HepG2 (cell line): ENCODE data around the gene ANKRD11. TPM values are rescaled to one million over a fixed set of nuclear protein-coding genes. Genes with fewer than 3 reads are reported as not detected.
A peak's percentile ranks its signal among the peaks of the same experiment; 100 is the strongest.

ENCODE experiments used
- KDM4B ChIP-seq: sonication (generic); formaldehyde crosslinking; IDR thresholded peaks from 2 replicates; pipeline ENCODE4 v1.4.0; 2020; ENCODE audit warnings: missing genetic modification reagents
- KDM6A ChIP-seq: IDR thresholded peaks from 2 replicates; pipeline ENCODE4 v1.6.1; 2016; ENCODE audit warnings: low read depth
- MAFK ChIP-seq, 2 experiments: IDR thresholded peaks in 1 of 2; conservative IDR thresholded peaks in 1 of 2; 2 replicates each; pipeline ENCODE4 v1.6.1; 2011; ENCODE audit warnings: improper control_type of control experiment in 2 of 2, low read length in 2 of 2
- NFYB ChIP-seq: sonication (generic); formaldehyde crosslinking; IDR thresholded peaks from 2 replicates; pipeline ENCODE4 v1.4.0; 2020; ENCODE audit warnings: missing genetic modification reagents
- NFYC ChIP-seq: IDR thresholded peaks from 2 replicates; pipeline ENCODE4 v1.6.1; 2016; ENCODE audit warnings: missing genetic modification reagents, missing compliant biosample characterization
- RAD51 ChIP-seq: fragments of 450-650 bp; IDR thresholded peaks from 2 replicates; pipeline ENCODE4 v1.6.1; 2016; ENCODE audit warnings: borderline replicate concordance
- REL ChIP-seq: sonication (generic); formaldehyde crosslinking; conservative IDR thresholded peaks from 2 replicates; pipeline ENCODE4 v1.8.0; 2022; ENCODE audit warnings: mild to moderate bottlenecking, missing genetic modification reagents, moderate library complexity
- SAFB2 ChIP-seq: sonication (generic); formaldehyde crosslinking; IDR thresholded peaks from 2 replicates; pipeline ENCODE4 v1.5.1; 2020; ENCODE audit warnings: missing genetic modification reagents, low read depth, mild to moderate bottlenecking, borderline replicate concordance
- SP5 ChIP-seq: IDR thresholded peaks from 2 replicates; pipeline ENCODE4 v1.6.1; 2016; ENCODE audit warnings: low read depth, borderline replicate concordance
- TGIF2 ChIP-seq: IDR thresholded peaks from 2 replicates; pipeline ENCODE4 v1.6.1; 2016; ENCODE audit warnings: control low read depth, missing compliant biosample characterization
- ZFX ChIP-seq: sonication (generic); formaldehyde crosslinking; IDR thresholded peaks from 2 replicates; pipeline ENCODE4 v1.4.0; 2020; ENCODE audit warnings: mild to moderate bottlenecking, low read depth, missing genetic modification reagents, moderate library complexity
- ZMYM2 ChIP-seq: sonication (generic); formaldehyde crosslinking; IDR thresholded peaks from 2 replicates; pipeline ENCODE4 v1.8.0; 2022; ENCODE audit warnings: mild to moderate bottlenecking, missing genetic modification reagents
- ZMYM3 ChIP-seq: sonication (generic); formaldehyde crosslinking; IDR thresholded peaks from 2 replicates; pipeline ENCODE4 v1.5.1; 2020; ENCODE audit warnings: mild to moderate bottlenecking, missing genetic modification reagents
- ZNF230 ChIP-seq: sonication (generic); formaldehyde crosslinking; IDR thresholded peaks from 2 replicates; pipeline ENCODE4 v1.4.0; 2020; ENCODE audit warnings: mild to moderate bottlenecking, missing genetic modification reagents
- ZNF296 ChIP-seq: sonication (generic); formaldehyde crosslinking; conservative IDR thresholded peaks from 2 replicates; pipeline ENCODE4 v1.5.0; 2020; ENCODE audit warnings: mild to moderate bottlenecking, missing genetic modification reagents
- ZNF430 ChIP-seq: sonication (generic); formaldehyde crosslinking; IDR thresholded peaks from 2 replicates; pipeline ENCODE4 v1.9.0; 2021; ENCODE audit warnings: mild to moderate bottlenecking, missing genetic modification reagents
- ZNF652 ChIP-seq: IDR thresholded peaks from 2 replicates; pipeline ENCODE4 v1.6.1; 2016; ENCODE audit warnings: low read depth, borderline replicate concordance
- polyA plus RNA-seq, 8 experiments: library from polyadenylated mRNA; depleted of rRNA in 3 of 8; stranded (reverse) in 7 of 8; unstranded in 1 of 8; fragments of >200 nt; fragmentation: Illumina TruSeq in 4 of 8; extraction: Trizol in 4 of 8; gene quantifications; 2 replicates each; pipeline versions ENCODE4 v1.2.1 to v1.2.3, GENCODE V29; 2011 to 2016; ENCODE audit warnings: low read depth in 4 of 8, missing spikeins in 1 of 8, mixed read lengths in 1 of 8; ENCODE audit not compliant: insufficient read depth in 1 of 8
- total RNA-seq, 5 experiments: library from RNA; depleted of rRNA; stranded (reverse); fragments of >200 nt; fragmentation: Illumina TruSeq; extraction: Trizol; gene quantifications; 2 replicates each; pipeline ENCODE4 v1.2.3, GENCODE V29; 2016; ENCODE audit warnings: low read depth in 1 of 5
- TF ChIP-seq, protein P1 (sequence below): sonication (generic); formaldehyde crosslinking; conservative IDR thresholded peaks from 2 replicates; pipeline ENCODE4 v1.8.0; 2022; ENCODE audit warnings: missing genetic modification reagents
- TF ChIP-seq, protein P2 (sequence below): sonication (generic); formaldehyde crosslinking; IDR thresholded peaks from 2 replicates; pipeline ENCODE4 v1.4.0; 2020; ENCODE audit warnings: missing genetic modification reagents
- TF ChIP-seq, protein P3 (sequence below): sonication (generic); formaldehyde crosslinking; IDR thresholded peaks from 2 replicates; pipeline ENCODE4 v1.4.0; 2020; ENCODE audit warnings: missing genetic modification reagents
- TF ChIP-seq, protein P4 (sequence below): sonication (generic); formaldehyde crosslinking; IDR thresholded peaks from 2 replicates; pipeline ENCODE4 v1.4.0; 2020; ENCODE audit warnings: mild to moderate bottlenecking, missing genetic modification reagents
- TF ChIP-seq, protein P5 (sequence below): IDR thresholded peaks from 2 replicates; pipeline ENCODE4 v1.6.1; 2018; ENCODE audit warnings: missing genetic modification reagents
- TF ChIP-seq, protein P6 (sequence below): sonication (generic); formaldehyde crosslinking; conservative IDR thresholded peaks from 2 replicates; pipeline ENCODE4 v1.8.1; 2023; ENCODE audit warnings: missing genetic modification reagents

The ANKRD11 gene
- total and polyA plus RNA-seq, 2 of the 13 experiments (the other 11 are each of a cell fraction or from before 2014, with no cell fraction given): 21.4 to 38.4 TPM

DNA sequence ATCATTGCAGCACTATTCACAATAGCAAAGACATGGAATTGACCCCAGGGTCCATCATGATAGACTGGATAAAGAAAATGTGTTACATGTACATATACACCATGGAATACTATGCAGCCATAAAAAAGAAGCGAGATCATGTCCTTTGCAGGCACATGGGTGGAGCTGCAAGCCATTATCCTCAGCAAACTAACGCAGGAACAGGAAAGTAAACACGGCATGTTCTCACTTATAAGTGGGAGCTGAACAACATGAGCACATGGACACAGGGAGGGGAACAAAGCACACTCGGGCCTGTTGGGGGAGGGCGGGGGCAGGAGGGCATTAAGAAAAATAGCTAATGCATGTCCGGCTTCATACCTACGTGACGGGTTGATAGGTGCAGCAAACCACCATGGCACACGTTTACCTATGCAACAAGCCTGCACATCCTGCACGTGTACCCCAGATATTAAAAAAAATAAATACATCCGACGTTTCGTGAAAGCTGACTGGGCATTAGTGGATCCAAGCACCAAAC lies 243.9 kb downstream of the ANKRD11 start (continued):
- TF ChIP-seq, protein P1, sequence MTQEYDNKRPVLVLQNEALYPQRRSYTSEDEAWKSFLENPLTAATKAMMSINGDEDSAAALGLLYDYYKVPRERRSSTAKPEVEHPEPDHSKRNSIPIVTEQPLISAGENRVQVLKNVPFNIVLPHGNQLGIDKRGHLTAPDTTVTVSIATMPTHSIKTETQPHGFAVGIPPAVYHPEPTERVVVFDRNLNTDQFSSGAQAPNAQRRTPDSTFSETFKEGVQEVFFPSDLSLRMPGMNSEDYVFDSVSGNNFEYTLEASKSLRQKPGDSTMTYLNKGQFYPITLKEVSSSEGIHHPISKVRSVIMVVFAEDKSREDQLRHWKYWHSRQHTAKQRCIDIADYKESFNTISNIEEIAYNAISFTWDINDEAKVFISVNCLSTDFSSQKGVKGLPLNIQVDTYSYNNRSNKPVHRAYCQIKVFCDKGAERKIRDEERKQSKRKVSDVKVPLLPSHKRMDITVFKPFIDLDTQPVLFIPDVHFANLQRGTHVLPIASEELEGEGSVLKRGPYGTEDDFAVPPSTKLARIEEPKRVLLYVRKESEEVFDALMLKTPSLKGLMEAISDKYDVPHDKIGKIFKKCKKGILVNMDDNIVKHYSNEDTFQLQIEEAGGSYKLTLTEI: no peak
- TF ChIP-seq NFYB (CRISPR knock-in tag): 0 out of 2 replicates have a peak, but pooled peaks have one; percentile 17
- 0 out of 2 replicates have a peak, but pooled peaks have one; percentile 11 for TF ChIP-seq ZNF430 (CRISPR knock-in tag)
- TF ChIP-seq, protein P2, sequence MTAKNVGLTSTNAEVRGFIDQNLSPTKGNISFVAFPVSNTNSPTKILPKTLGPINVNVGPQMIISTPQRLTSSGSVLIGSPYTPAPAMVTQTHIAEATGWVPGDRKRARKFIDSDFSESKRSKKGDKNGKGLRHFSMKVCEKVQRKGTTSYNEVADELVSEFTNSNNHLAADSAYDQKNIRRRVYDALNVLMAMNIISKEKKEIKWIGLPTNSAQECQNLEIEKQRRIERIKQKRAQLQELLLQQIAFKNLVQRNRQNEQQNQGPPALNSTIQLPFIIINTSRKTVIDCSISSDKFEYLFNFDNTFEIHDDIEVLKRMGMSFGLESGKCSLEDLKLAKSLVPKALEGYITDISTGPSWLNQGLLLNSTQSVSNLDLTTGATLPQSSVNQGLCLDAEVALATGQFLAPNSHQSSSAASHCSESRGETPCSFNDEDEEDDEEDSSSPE: peak; percentile 15; the same call in 1 of the 2 replicates
- TF ChIP-seq, protein P3, sequence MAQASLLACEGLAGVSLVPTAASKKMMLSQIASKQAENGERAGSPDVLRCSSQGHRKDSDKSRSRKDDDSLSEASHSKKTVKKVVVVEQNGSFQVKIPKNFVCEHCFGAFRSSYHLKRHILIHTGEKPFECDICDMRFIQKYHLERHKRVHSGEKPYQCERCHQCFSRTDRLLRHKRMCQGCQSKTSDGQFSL: peak; percentile 5; the same call in 1 of the 2 replicates
- no peak for TF ChIP-seq NFYC
- TF ChIP-seq, protein P4, sequence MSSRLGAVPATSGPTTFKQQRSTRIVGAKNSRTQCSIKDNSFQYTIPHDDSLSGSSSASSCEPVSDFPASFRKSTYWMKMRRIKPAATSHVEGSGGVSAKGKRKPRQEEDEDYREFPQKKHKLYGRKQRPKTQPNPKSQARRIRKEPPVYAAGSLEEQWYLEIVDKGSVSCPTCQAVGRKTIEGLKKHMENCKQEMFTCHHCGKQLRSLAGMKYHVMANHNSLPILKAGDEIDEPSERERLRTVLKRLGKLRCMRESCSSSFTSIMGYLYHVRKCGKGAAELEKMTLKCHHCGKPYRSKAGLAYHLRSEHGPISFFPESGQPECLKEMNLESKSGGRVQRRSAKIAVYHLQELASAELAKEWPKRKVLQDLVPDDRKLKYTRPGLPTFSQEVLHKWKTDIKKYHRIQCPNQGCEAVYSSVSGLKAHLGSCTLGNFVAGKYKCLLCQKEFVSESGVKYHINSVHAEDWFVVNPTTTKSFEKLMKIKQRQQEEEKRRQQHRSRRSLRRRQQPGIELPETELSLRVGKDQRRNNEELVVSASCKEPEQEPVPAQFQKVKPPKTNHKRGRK (CRISPR knock-in tag): 0 out of 2 replicates have a peak, but pooled peaks have one; percentile 35
- peak; percentile 47; the same call in 1 of the 2 replicates for TF ChIP-seq SP5
- 0 out of 2 replicates have a peak, but pooled peaks have one; percentile 18 for TF ChIP-seq ZNF296 (CRISPR knock-in tag)
- no peak for TF ChIP-seq ZNF652
- TF ChIP-seq ZNF230 (CRISPR knock-in tag): no peak; the same call in 1 of the 2 replicates
- TF ChIP-seq, protein P5, sequence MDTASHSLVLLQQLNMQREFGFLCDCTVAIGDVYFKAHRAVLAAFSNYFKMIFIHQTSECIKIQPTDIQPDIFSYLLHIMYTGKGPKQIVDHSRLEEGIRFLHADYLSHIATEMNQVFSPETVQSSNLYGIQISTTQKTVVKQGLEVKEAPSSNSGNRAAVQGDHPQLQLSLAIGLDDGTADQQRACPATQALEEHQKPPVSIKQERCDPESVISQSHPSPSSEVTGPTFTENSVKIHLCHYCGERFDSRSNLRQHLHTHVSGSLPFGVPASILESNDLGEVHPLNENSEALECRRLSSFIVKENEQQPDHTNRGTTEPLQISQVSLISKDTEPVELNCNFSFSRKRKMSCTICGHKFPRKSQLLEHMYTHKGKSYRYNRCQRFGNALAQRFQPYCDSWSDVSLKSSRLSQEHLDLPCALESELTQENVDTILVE (CRISPR knock-in tag): 0 out of 2 replicates have a peak, but pooled peaks have one; percentile 17
- peak; percentile 68; the same call in 1 of the 2 replicates for TF ChIP-seq TGIF2 (CRISPR knock-in tag)
- TF ChIP-seq, protein P6, sequence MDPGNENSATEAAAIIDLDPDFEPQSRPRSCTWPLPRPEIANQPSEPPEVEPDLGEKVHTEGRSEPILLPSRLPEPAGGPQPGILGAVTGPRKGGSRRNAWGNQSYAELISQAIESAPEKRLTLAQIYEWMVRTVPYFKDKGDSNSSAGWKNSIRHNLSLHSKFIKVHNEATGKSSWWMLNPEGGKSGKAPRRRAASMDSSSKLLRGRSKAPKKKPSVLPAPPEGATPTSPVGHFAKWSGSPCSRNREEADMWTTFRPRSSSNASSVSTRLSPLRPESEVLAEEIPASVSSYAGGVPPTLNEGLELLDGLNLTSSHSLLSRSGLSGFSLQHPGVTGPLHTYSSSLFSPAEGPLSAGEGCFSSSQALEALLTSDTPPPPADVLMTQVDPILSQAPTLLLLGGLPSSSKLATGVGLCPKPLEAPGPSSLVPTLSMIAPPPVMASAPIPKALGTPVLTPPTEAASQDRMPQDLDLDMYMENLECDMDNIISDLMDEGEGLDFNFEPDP (CRISPR knock-in tag): peak; percentile 48; the same call in 1 of the 2 replicates
- 0 out of 2 replicates have a peak, but pooled peaks have one; percentile 32 for TF ChIP-seq KDM6A (CRISPR knock-in tag)
- TF ChIP-seq RAD51: no peak
- no peak for TF ChIP-seq KDM4B (CRISPR knock-in tag)
- no peak for TF ChIP-seq SAFB2
- peak; percentile 80; the same call in 1 of the 2 replicates for TF ChIP-seq ZMYM2 (CRISPR knock-in tag)
- no peak for TF ChIP-seq REL (CRISPR knock-in tag)
- peak; percentile 64 to 78 for TF ChIP-seq MAFK (conservative IDR thresholded peaks at IDR 0.05 in 1 of 2, IDR thresholded peaks at IDR 0.05 in 1 of 2; ENCODE audit: low read length in 2 of 2)
- peak; percentile 99 for TF ChIP-seq ZMYM3 (CRISPR knock-in tag)
- no peak for TF ChIP-seq ZFX (CRISPR knock-in tag)
